HTERT RPE-1 (cell line): ENCODE results near the gene TMEM88.
"Not testable (repeated sequence)": the region's sequence is repeated elsewhere in the genome, so short reads cannot be mapped to it uniquely, and the experiment has no call there.

ENCODE experiments used
- in situ Hi-C: fragments of 300-500 bp; cut with MboI; formaldehyde crosslinking; loops from 4 replicates; pipeline ENCODE4 v1.14.3; 2020; ENCODE audit warnings: low sequenced_read_pairs

The TMEM88 gene

DNA sequence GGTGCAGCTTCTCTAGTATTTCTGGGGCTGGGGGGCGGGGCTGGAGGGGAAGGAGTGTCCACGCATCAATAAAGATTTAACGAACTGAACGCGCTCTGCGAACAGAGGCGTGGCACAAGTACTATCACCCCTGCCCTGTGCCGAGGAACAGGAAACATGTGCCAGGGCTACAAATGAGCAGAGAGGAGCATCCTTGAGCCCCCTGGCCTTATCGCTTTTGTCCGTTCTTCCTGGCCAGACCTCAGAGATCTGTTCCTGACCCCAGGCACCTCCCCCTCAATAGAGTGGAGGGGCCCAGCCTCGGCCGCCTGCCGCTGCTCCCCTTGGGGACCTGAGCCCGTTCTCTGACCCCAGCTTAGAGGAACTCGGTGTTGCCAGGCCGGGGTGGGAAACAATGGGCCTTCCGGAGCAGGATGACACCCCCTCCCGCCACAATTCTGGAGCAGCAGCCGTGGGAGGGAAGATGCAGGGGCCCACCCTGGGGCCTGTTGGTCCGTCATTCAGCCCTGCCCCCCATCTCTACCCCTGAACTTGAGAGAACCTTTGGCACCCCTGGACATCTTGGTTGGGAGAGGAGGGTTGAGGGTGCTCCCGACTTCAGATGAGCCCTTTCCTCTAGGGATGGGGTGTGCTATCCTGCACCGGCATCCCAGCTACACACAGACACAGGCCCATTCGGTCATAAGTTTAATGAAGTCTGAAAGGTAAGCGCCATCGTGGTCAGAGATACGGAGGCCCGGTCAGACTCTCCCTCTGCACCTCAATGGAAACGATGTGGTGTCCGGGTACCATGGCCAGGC is 1.3 kb downstream of the TMEM88 start:
- in situ Hi-C loops = no loop called here

DNA sequence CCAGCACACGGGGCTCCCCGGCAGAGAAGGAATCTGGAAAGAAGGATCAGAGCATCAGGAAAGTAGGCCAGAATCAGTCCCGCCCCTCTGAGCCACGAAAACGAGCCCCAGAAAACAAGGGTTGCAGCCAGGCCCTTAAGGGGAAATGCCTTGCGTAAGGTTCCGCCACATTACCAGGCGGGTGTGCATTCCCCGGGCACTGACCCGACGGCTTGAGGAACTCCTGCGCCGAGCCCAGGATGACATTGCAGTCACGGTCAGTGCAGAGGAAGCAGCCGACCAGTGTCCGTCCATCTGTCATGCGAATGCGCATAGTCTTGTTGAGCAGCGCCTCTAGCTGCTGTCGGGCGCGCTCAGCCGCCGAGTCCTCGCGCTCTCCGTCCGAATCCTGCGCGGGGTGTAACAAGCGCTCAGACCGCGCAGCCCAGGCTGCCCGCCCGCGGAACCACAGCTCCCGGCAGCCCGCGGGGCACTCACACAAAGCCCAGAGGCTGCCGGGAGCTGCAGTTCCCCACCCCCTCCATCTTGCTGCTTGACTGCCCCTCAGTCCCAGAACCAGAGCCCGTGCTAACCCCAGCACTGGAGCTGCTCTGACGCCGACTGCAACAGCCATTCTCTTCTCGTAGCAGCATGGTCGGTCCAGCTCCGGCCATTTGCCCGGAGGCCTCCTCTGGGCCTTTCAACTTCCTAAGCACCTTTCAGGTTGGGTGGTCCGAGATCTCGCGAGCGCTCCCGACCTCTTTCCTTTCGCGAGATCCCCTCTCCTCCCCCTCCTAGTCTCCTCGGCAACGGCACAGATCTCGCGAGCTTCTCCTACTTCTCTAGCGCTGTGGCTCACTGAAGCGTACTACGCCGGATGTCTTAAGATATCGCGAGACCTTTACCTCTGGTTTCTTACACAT is 2.2 kb downstream of the TMEM88 start, which contains the start of gene NAA38:
NAA38 (minus strand) TSS at position 749 of the 902 bp plus-strand sequence; CDS start at position 653, 96 bp downstream.
- in situ Hi-C loops = no loop called here

- in situ Hi-C loops = no loop called here
Measured at GRCh38 chr17:7857713-7858521, 3.1 kb downstream of the TMEM88 start, which contains the start of gene CYB5D1. TSS of gene CYB5D1 (plus strand) at chr17:7858003. CDS start at chr17:7858135, 132 bp downstream.

GRCh38 chr17:7858522-7858810 is 3.6 kb downstream of the TMEM88 start:
- in situ Hi-C loops = no loop called here

- in situ Hi-C loops = no loop called here
Measured at GRCh38 chr17:7859028-7859427, 4.2 kb downstream of the TMEM88 start.

- in situ Hi-C loops = no loop called here
Measured at GRCh38 chr17:7862692-7863437, 8.0 kb downstream of the TMEM88 start.

- in situ Hi-C loops = not testable (repeated sequence)
Measured at GRCh38 chr17:7864384-7864783, 9.5 kb downstream of the TMEM88 start.

- in situ Hi-C loops = no loop called here
Measured at GRCh38 chr17:7864995-7865650, 10.3 kb downstream of the TMEM88 start.

DNA sequence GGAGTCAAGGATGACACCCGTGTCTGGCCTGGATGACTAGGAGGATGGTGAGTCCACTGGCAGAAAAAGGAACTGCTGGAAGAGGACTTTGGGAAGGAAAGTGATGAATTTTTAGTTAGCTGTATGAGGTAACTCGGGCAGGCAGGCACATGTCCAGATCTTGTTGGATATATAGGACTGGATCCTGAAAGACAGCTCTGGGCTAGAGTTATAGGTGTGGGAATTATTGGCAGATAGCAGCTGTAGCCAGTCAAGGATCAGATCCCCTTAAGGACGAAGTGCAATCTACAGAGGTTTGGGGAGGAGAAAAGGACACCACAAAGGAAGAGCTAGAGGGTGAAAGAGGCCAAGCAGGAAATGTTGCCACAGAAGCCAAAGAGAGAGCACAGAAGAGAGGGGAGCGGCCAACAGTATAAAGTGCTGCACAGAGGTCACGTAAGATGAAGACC is 13.0 kb downstream of the TMEM88 start:
- in situ Hi-C loops = no loop called here

- in situ Hi-C loops = no loop called here
Measured at GRCh38 chr17:7873051-7873450, 18.2 kb downstream of the TMEM88 start.

GRCh38 chr17:7875804-7876370 is 21.0 kb downstream of the TMEM88 start:
- in situ Hi-C loops = no loop called here

DNA sequence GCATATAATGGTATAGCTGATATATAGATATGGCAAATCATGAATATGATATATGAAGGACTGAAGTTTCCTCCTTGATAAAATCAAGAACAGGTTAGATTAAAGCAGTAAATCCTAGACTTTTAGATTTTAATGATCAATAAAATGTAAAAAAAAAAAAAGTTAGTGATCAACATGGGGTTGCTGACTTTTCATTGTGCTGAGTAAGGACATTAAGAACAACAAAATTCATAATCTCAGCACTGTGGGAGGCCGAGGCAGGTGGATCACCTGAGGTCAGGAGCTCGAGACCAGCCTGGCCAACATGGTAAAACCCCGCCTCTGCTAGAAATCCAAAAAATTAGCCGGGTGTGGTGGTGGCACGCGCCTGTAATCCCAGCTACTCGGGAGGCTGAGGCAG is 23.4 kb downstream of the TMEM88 start:
- in situ Hi-C loops = no loop called here

- in situ Hi-C loops = no loop called here
Measured at GRCh38 chr17:7880076-7880868, 25.4 kb downstream of the TMEM88 start.

- in situ Hi-C loops = no loop called here
Measured at GRCh38 chr17:7881276-7882054, 26.6 kb downstream of the TMEM88 start.

DNA sequence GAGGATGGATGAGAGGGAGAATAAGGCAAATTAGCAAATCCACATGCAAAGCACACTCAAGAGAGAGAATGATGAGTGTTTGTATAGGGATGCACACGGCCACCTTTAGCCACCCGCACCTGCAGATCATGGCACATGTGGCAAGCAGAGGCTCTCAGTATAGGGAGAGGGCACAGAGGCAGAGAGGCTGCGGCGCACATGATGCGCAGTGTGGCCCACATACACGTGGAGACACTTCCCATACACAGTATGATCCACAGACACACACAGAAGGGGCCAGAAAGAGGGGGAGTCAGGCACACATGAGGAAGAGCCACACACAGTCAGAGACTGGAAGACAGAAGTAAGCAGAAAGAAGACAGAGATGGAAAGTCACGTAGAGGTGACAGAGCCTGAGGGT is 27.2 kb downstream of the TMEM88 start:
- in situ Hi-C loops = no loop called here

DNA sequence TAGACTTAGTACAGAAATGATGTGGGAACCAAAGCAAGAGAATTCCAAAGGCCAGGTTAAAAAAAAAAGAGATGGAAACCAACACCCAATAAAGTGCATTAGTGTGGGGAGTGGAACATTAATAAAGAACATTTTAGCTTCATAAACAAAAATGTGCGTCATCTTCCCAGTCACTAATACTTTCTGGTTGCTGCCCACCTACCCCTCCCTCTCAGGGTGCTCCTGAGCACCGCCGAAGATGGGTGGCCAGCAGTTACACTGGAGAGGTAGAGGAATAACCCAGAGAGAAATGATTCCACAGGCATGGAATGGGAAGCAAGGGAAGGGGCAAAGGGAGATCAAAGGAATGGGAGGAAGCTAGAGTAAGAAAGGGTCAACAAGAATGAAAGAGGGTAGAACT is 27.8 kb downstream of the TMEM88 start:
- in situ Hi-C loops = no loop called here

DNA sequence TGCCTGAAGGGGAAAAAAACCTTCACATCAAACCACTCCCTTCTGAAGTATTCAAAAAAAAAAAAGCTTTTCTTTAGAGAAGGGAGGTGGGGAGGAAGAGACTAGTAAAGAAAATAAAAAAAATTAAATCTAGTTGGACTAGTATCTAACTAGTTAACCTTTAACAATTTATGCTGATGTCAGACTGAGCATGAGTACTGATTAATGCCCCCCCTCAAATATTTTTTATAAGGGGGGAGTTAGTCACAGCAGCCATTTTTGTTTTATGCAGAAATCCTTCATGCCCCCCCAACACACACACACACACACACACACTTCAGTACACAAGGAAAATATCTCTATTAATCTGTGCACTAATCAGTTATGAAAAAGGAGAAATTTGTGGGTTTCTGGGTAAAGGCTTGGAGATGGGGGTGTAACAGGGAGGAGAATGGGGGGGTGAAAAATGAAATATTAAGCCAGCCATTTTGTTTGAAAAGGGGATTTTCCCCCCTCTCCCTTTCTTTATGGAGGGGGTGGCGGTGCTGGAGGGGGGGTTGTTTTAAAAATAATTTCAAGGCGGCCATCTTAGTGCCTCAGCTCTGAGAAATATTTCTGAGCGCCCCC is 29.0 kb downstream of the TMEM88 start:
- in situ Hi-C loops = no loop called here
